C4-2B (cell line): ENCODE results near the gene GNAS-AS1.

Experiments used
- H3K27ac ChIP-seq: fragments of 450-650 bp; 2 replicates; pipeline ENCODE4 v1.5.1; 2017
- ZFX ChIP-seq: fragments of 450-650 bp; IDR thresholded peaks from 2 replicates; pipeline ENCODE4 v1.6.1; 2017
- TF ChIP-seq, protein P1 (sequence below): fragments of 450-650 bp; conservative IDR thresholded peaks from 2 replicates; pipeline ENCODE4 v1.5.1; 2017; ENCODE audit warnings: mild to moderate bottlenecking

The GNAS-AS1 gene

DNA sequence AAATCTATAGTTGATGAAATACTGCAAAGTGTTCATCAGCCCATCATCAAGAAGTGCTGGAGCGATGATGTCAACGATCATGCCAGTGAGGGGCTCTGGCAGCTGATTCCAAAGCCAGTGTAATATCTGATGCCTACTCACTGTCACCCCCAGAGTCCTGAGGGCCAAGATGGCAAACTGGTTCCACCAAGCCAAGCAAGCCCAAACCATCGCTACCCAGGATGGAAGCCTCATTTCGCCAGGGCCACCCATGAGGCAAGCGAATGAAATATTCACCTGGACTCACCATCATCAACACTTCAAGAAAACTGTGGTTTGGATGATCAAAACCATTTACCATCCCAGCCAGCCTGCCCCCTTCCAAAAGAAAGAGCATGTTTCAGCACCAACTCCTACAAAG, 76.5 kb downstream of the GNAS-AS1 start:
- TF ChIP-seq, protein P1, sequence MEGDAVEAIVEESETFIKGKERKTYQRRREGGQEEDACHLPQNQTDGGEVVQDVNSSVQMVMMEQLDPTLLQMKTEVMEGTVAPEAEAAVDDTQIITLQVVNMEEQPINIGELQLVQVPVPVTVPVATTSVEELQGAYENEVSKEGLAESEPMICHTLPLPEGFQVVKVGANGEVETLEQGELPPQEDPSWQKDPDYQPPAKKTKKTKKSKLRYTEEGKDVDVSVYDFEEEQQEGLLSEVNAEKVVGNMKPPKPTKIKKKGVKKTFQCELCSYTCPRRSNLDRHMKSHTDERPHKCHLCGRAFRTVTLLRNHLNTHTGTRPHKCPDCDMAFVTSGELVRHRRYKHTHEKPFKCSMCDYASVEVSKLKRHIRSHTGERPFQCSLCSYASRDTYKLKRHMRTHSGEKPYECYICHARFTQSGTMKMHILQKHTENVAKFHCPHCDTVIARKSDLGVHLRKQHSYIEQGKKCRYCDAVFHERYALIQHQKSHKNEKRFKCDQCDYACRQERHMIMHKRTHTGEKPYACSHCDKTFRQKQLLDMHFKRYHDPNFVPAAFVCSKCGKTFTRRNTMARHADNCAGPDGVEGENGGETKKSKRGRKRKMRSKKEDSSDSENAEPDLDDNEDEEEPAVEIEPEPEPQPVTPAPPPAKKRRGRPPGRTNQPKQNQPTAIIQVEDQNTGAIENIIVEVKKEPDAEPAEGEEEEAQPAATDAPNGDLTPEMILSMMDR, result no peak
- TF ChIP-seq ZFX, result no peak
- no peak overlapping the region for H3K27ac ChIP-seq

DNA sequence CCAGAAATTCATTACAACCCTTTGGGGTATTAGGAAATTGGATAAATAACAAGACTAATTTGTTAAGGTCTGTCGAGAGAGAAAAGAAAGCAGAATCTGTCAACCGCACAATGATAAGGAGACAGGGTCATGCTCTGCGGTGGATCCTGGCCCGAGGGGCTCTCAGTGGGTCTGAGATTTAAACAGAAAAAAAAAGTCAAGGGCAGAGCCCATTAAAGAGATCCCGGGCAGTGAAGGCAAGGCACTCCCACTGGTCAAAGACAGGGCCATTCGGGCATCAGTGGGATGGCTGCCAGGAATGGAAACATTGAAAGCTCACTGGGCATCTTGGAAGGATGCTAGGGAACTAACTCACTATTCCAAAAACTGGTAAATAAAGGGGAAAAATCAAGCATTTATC, 77.9 kb downstream of the GNAS-AS1 start:
- TF ChIP-seq ZFX, result no peak
- TF ChIP-seq, protein P1, result no peak
- no peak overlapping the region for H3K27ac ChIP-seq
